Mesenchymal stem cell (in vitro differentiated cells and primary cell): ENCODE data around the gene FCRL3.

Experiments
- DNase-seq: peaks from one replicate; pipeline ENCODE4 v3.0.0-alpha.2; 2013
- H2AFZ ChIP-seq: one replicate; pipeline ENCODE4 v1.6.1; 2013; ENCODE audit warnings: low read depth, mild to moderate bottlenecking, control low read depth, inconsistent platforms, low read length, moderate library complexity
- H2AK5ac ChIP-seq: 2 replicates; pipeline ENCODE4 v1.6.1; 2013; ENCODE audit warnings: low read length, moderate library complexity, mild to moderate bottlenecking, inconsistent platforms; ENCODE audit not compliant: severe bottlenecking
- H2BK120ac ChIP-seq: one replicate; pipeline ENCODE4 v1.6.1; 2013; ENCODE audit warnings: low read depth, mild to moderate bottlenecking, inconsistent platforms, low read length, moderate library complexity
- H2BK12ac ChIP-seq, 2 experiments: one replicate each; pipeline ENCODE4 v1.6.1; 2013; ENCODE audit warnings: inconsistent platforms in 2 of 2, low read length in 2 of 2, mild to moderate bottlenecking in 2 of 2, moderate library complexity in 2 of 2, control low read depth in 1 of 2
- H2BK15ac ChIP-seq: one replicate; pipeline ENCODE4 v1.6.1; 2013; ENCODE audit warnings: mild to moderate bottlenecking, low read depth, inconsistent platforms; ENCODE audit not compliant: poor library complexity, severe bottlenecking
- H2BK5ac ChIP-seq: 2 replicates; pipeline ENCODE4 v1.6.1; 2013; ENCODE audit warnings: low read depth, mild to moderate bottlenecking, low read length, control low read depth, inconsistent platforms; ENCODE audit not compliant: poor library complexity, severe bottlenecking
- H3K14ac ChIP-seq, 2 experiments: one replicate each; pipeline ENCODE4 v1.6.1; 2013; ENCODE audit warnings: inconsistent platforms in 2 of 2, low read length in 2 of 2, control low read depth in 1 of 2, mild to moderate bottlenecking in 1 of 2, moderate library complexity in 1 of 2
- H3K18ac ChIP-seq, 2 experiments: one replicate each; pipeline ENCODE4 v1.6.1; 2013; ENCODE audit warnings: inconsistent platforms in 2 of 2, low read length in 2 of 2, control low read depth in 1 of 2, low read depth in 1 of 2, mild to moderate bottlenecking in 1 of 2
- H3K23ac ChIP-seq, 2 experiments: one replicate each; pipeline ENCODE4 v1.6.1; 2013; ENCODE audit warnings: inconsistent platforms in 2 of 2, low read length in 2 of 2, mild to moderate bottlenecking in 2 of 2, moderate library complexity in 2 of 2, control low read depth in 1 of 2
- H3K27ac ChIP-seq: 2 replicates; pipeline ENCODE4 v1.5.1; 2013; ENCODE audit warnings: mild to moderate bottlenecking, moderate library complexity, low read length, control low read depth, inconsistent platforms; ENCODE audit not compliant: poor library complexity, severe bottlenecking
- H3K27me3 ChIP-seq, 2 experiments: 2 replicates each; pipeline versions ENCODE4 v1.6.1 to v1.7.0; 2013; ENCODE audit warnings: low read length in 2 of 2, mild to moderate bottlenecking in 2 of 2, moderate library complexity in 2 of 2, control low read depth in 1 of 2, inconsistent platforms in 1 of 2; ENCODE audit not compliant: control insufficient read depth in 1 of 2, insufficient read depth in 1 of 2
- H3K36me3 ChIP-seq, 2 experiments: 2 replicates each; pipeline versions ENCODE4 v1.6.1 to v1.7.0; 2013; ENCODE audit warnings: low read length in 2 of 2, control low read depth in 1 of 2, inconsistent platforms in 1 of 2, low read depth in 1 of 2, mild to moderate bottlenecking in 1 of 2; ENCODE audit not compliant: insufficient read depth in 2 of 2, control insufficient read depth in 1 of 2
- H3K4ac ChIP-seq, 2 experiments: one replicate each; pipeline ENCODE4 v1.6.1; 2013; ENCODE audit warnings: inconsistent platforms in 2 of 2, low read length in 2 of 2, mild to moderate bottlenecking in 2 of 2, moderate library complexity in 2 of 2, control low read depth in 1 of 2, low read depth in 1 of 2
- H3K4me1 ChIP-seq: 2 replicates; pipeline ENCODE4 v1.6.1; 2013; ENCODE audit warnings: low read depth, low read length, control low read depth; ENCODE audit not compliant: control insufficient read depth, insufficient read depth
- H3K4me2 ChIP-seq: 2 replicates; pipeline ENCODE4 v1.6.1; 2013; ENCODE audit warnings: low read length, mild to moderate bottlenecking, inconsistent platforms; ENCODE audit not compliant: poor library complexity, severe bottlenecking
- H3K4me3 ChIP-seq, 2 experiments: 2 replicates each; pipeline versions ENCODE4 v1.5.1 to v1.7.0; 2013; ENCODE audit warnings: low read length in 2 of 2, mild to moderate bottlenecking in 2 of 2, control low read depth in 1 of 2, low read depth in 1 of 2; ENCODE audit not compliant: insufficient read depth in 1 of 2
- H3K79me1 ChIP-seq: replicated peaks from 2 replicates; pipeline ENCODE4 v1.6.1; 2013; ENCODE audit warnings: mild to moderate bottlenecking, control low read depth, low read length, inconsistent platforms; ENCODE audit not compliant: poor library complexity, severe bottlenecking
- H3K9ac ChIP-seq: 2 replicates; pipeline ENCODE4 v1.7.0; 2013; ENCODE audit warnings: mild to moderate bottlenecking, low read length, moderate library complexity
- H3K9me3 ChIP-seq: 2 replicates; pipeline ENCODE4 v1.7.0; 2013; ENCODE audit warnings: mild to moderate bottlenecking, low read length; ENCODE audit not compliant: control insufficient read depth
- H4K8ac ChIP-seq: one replicate; pipeline ENCODE4 v1.6.1; 2013; ENCODE audit warnings: inconsistent platforms, mild to moderate bottlenecking, low read length, moderate library complexity
- H4K91ac ChIP-seq: one replicate; pipeline ENCODE4 v1.6.1; 2013; ENCODE audit warnings: mild to moderate bottlenecking, low read length, inconsistent platforms
- WGBS: methylation state at CpG from one replicate; pipeline ENCODE4 v1.1.7; 2013; ENCODE audit warnings: mixed read lengths; 5-methylcytosine and 5-hydroxymethylcytosine counted together

FCRL3 gene

DNA sequence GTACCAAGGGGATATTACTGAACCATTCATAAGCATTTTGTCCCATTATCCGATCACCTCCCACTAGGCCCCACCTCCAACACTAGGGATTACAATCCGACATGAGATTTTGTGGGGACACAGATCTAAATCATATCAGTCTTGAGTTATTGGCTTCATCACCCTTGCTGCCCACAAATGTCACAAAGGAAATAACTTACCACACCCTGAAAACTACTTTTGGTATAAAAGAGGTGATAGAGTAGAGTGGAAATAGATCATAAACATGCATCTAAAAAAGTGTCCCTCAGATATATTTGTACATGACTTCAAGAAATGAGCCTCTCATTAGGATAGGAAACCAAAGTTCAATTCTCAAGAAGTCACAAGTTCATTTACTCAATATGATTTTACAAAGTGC, 22.6 kb upstream of the FCRL3 start:
- no peak overlapping the region for H3K4ac ChIP-seq

DNA sequence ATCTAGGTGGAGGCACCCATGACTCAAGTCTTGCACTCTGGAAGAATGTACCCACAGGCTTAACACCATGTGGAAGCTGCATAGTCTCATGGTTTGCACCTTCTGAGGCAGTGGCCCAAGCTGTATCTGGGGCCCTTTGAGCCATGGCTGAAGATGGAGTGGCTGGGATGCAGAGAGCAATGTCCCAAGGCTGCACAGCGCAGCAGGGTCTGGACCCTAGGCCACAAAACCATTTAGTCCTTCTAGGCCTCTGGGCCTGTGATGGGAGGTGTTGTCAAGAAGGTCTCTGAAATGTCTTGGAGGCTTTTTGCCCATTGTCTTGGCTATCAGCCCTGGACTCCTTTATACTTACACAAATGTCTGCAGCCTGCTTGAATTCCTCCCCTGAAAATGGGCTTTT, 21.4 kb upstream of the FCRL3 start:
- no peak overlapping the region for H3K4ac ChIP-seq
- peaks cover 6% of the 10 kb centered on the region for H3K9me3 ChIP-seq
- no peak overlapping the region for H3K14ac ChIP-seq
- no peak overlapping the region for H4K8ac ChIP-seq
- H3K4me1 ChIP-seq: no peaks in the 10 kb centered on the region
- H2AK5ac ChIP-seq: no peak overlapping the region
- no peak overlapping the region for H2AFZ ChIP-seq
- no peaks in the 10 kb centered on the region for H3K79me1 ChIP-seq
- no peak overlapping the region for H4K91ac ChIP-seq
- H3K18ac ChIP-seq: no peak overlapping the region
- no peak overlapping the region for H3K4me3 ChIP-seq
- WGBS: no CpG with 5 or more reads among the region's 1 CpG
- H3K27ac ChIP-seq: no peak overlapping the region
- no peak overlapping the region for H2BK5ac ChIP-seq
- no peak overlapping the region for H3K23ac ChIP-seq
- no peak overlapping the region for H2BK12ac ChIP-seq
- H2BK15ac ChIP-seq: no peak overlapping the region
- H2BK120ac ChIP-seq: no peak overlapping the region
- no peak for DNase-seq
- no peaks in the 10 kb centered on the region for H3K27me3 ChIP-seq
- no peak overlapping the region for H3K4me2 ChIP-seq
- H3K36me3 ChIP-seq: no peaks in the 10 kb centered on the region
- H3K9ac ChIP-seq: no peak overlapping the region

More for the DNA sequence above, 22.6 kb upstream of the FCRL3 start:
- WGBS: 84% methylated on average over 2 of the region's 2 CpGs
- H4K91ac ChIP-seq: no peak overlapping the region
- H2BK15ac ChIP-seq: no peak overlapping the region
- no peak overlapping the region for H2AFZ ChIP-seq
- H3K36me3 ChIP-seq: no peaks in the 10 kb centered on the region
- no peak overlapping the region for H3K18ac ChIP-seq
- no peak overlapping the region for H2AK5ac ChIP-seq
- no peak overlapping the region for H2BK5ac ChIP-seq
- H2BK12ac ChIP-seq: no peak overlapping the region
- H3K4me2 ChIP-seq: no peak overlapping the region
- H3K4me1 ChIP-seq: no peaks in the 10 kb centered on the region
- no peak overlapping the region for H3K9ac ChIP-seq
- H3K79me1 ChIP-seq: no peaks in the 10 kb centered on the region
- DNase-seq: no peak
- no peaks in the 10 kb centered on the region for H3K27me3 ChIP-seq
- H3K23ac ChIP-seq: no peak overlapping the region
- no peak overlapping the region for H2BK120ac ChIP-seq
- H3K27ac ChIP-seq: no peak overlapping the region
- no peak overlapping the region for H4K8ac ChIP-seq
- no peak overlapping the region for H3K14ac ChIP-seq
- no peak overlapping the region for H3K4me3 ChIP-seq
- peaks cover 6% of the 10 kb centered on the region for H3K9me3 ChIP-seq

DNA sequence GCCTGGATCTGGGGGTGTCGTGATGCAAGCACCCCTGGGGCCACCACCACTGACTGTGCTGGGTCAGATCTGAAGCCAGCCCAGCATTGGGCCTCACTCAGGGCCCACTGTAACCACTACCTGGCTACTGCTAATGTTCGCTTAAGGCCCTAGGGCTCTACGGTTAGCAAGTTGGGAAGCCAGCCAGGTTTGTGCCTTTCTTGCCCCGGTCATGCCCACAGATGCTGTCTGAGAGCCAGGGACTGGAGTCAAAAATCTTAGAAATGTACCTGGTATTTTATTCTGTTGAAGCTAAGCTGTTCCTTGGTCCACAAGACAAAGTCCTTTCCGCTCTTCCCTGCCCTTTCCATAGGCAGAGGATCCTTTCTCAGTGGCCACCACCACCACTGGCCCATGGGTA, 15.2 kb upstream of the FCRL3 start:
- no peaks in the 10 kb centered on the region for H3K27me3 ChIP-seq
- no peak overlapping the region for H3K4me2 ChIP-seq
- no peak overlapping the region for H3K4me3 ChIP-seq
- H2BK120ac ChIP-seq: no peak overlapping the region
- no peak overlapping the region for H3K14ac ChIP-seq
- no peak overlapping the region for H4K8ac ChIP-seq
- no peak overlapping the region for H2BK12ac ChIP-seq
- no peak overlapping the region for H2AFZ ChIP-seq
- no peak for DNase-seq
- H3K79me1 ChIP-seq: no peaks in the 10 kb centered on the region
- no peak overlapping the region for H3K4ac ChIP-seq
- 73% methylated on average over 5 of the region's 5 CpGs for WGBS
- H3K27ac ChIP-seq: no peak overlapping the region
- H3K4me1 ChIP-seq: no peaks in the 10 kb centered on the region
- H3K23ac ChIP-seq: no peak overlapping the region
- no peak overlapping the region for H2BK5ac ChIP-seq
- H3K9me3 ChIP-seq: no peaks in the 10 kb centered on the region
- H2BK15ac ChIP-seq: no peak overlapping the region
- H2AK5ac ChIP-seq: no peak overlapping the region
- no peak overlapping the region for H3K18ac ChIP-seq
- no peak overlapping the region for H3K9ac ChIP-seq
- H3K36me3 ChIP-seq: no peaks in the 10 kb centered on the region
- no peak overlapping the region for H4K91ac ChIP-seq

DNA sequence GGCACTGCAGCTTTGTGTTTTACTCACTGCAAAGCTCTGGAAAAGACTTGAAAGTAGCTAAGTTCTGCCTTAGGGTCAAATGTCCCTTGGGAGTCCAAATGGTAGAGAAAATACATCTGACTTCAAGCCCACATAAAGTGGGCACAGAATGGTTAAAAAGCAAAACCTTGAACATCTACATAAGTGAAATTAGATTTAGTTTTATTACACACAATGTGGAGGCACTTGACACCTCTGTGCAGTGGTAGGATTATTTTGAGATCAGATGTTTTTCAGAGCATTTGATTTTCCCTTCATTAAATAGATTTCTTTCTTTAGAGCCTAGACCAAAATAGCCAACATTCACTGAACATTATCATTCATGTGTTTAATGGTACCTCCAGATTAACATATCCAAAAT, 11.2 kb upstream of the FCRL3 start:
- DNase-seq: no peak
- H2AFZ ChIP-seq: no peak overlapping the region
- no peaks in the 10 kb centered on the region for H3K4me1 ChIP-seq
- H3K14ac ChIP-seq: no peak overlapping the region
- no peak overlapping the region for H2BK12ac ChIP-seq
- H3K79me1 ChIP-seq: no peaks in the 10 kb centered on the region
- no peak overlapping the region for H2BK5ac ChIP-seq
- H2BK15ac ChIP-seq: no peak overlapping the region
- H3K9ac ChIP-seq: no peak overlapping the region
- no peak overlapping the region for H3K4me2 ChIP-seq
- no peak overlapping the region for H2AK5ac ChIP-seq
- H4K8ac ChIP-seq: no peak overlapping the region
- no peaks in the 10 kb centered on the region for H3K36me3 ChIP-seq
- H3K18ac ChIP-seq: no peak overlapping the region
- no peak overlapping the region for H4K91ac ChIP-seq
- no peaks in the 10 kb centered on the region for H3K27me3 ChIP-seq
- no peak overlapping the region for H2BK120ac ChIP-seq
- no peak overlapping the region for H3K4me3 ChIP-seq
- H3K23ac ChIP-seq: no peak overlapping the region
- H3K27ac ChIP-seq: no peak overlapping the region
- no peak overlapping the region for H3K4ac ChIP-seq
- H3K9me3 ChIP-seq: no peaks in the 10 kb centered on the region
